HEK293T (cell line): ENCODE results near the gene KIRREL1.

ENCODE experiments used
- ARNT ChIP-seq: fragments of 450-650 bp; IDR thresholded peaks from 2 replicates; pipeline ENCODE4 v1.6.1; 2017; ENCODE audit warnings: mild to moderate bottlenecking
- BHLHE40 ChIP-seq: fragments of 450-650 bp; IDR thresholded peaks from 2 replicates; pipeline ENCODE4 v1.6.1; 2016; ENCODE audit warnings: mild to moderate bottlenecking, moderate library complexity, borderline replicate concordance
- ELF4 ChIP-seq: fragments of 450-650 bp; IDR thresholded peaks from 2 replicates; pipeline ENCODE4 v1.6.1; 2017; ENCODE audit warnings: antibody characterized with exemption
- FOXK2 ChIP-seq: fragments of 450-650 bp; IDR thresholded peaks from 2 replicates; pipeline ENCODE4 v1.6.1; 2016; ENCODE audit warnings: mild to moderate bottlenecking
- FOXM1 ChIP-seq: fragments of 450-650 bp; IDR thresholded peaks from 2 replicates; pipeline ENCODE4 v1.6.1; 2017; ENCODE audit warnings: mild to moderate bottlenecking, borderline replicate concordance
- HDGF ChIP-seq: fragments of 450-650 bp; IDR thresholded peaks from 2 replicates; pipeline ENCODE4 v1.6.1; 2017; ENCODE audit warnings: antibody characterized with exemption, borderline replicate concordance
- LEF1 ChIP-seq: fragments of 450-650 bp; IDR thresholded peaks from 2 replicates; pipeline ENCODE4 v1.6.1; 2017; ENCODE audit warnings: mild to moderate bottlenecking, borderline replicate concordance
- SP1 ChIP-seq: fragments of 450-650 bp; IDR thresholded peaks from 2 replicates; pipeline ENCODE4 v1.6.1; 2017
- SUZ12 ChIP-seq: fragments of 450-650 bp; IDR thresholded peaks from 2 replicates; pipeline ENCODE4 v1.6.1; 2016; ENCODE audit warnings: mild to moderate bottlenecking
- TARDBP ChIP-seq: fragments of 450-650 bp; IDR thresholded peaks from 2 replicates; pipeline ENCODE4 v1.6.1; 2016
- ZNF384 ChIP-seq: fragments of 450-650 bp; IDR thresholded peaks from 2 replicates; pipeline ENCODE4 v1.6.1; 2016
- TF ChIP-seq, protein P1 (sequence below): fragments of 450-650 bp; IDR thresholded peaks from 2 replicates; pipeline ENCODE4 v1.6.1; 2016

DNA sequence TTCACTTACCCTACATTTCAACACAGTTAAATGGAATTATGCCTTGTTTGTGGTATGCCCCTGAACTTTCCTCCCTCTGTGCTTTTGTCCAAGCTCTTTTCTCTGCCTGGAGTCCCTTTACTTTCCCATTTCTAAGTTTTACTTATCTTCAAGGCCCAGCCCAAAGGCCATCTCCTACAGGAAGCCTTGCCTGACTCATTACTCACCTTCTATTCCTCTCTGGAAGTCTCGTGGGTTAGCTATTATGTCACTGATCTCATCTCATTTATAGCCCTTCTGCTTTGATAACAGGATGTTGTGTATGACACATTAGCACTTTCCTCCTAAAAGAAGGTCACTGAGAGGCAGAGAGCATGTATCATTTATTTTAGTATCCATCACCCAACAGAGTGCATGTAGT lies 108.5 kb downstream of the KIRREL1 start:
- TF ChIP-seq SUZ12 (no peak), ELF4 (no peak), FOXK2 (no peak), LEF1 (no peak), ZNF384 (no peak), BHLHE40 (no peak), FOXM1 (no peak), TARDBP (no peak), ARNT (no peak), SP1 (no peak), HDGF (no peak)
- TF ChIP-seq, protein P1, sequence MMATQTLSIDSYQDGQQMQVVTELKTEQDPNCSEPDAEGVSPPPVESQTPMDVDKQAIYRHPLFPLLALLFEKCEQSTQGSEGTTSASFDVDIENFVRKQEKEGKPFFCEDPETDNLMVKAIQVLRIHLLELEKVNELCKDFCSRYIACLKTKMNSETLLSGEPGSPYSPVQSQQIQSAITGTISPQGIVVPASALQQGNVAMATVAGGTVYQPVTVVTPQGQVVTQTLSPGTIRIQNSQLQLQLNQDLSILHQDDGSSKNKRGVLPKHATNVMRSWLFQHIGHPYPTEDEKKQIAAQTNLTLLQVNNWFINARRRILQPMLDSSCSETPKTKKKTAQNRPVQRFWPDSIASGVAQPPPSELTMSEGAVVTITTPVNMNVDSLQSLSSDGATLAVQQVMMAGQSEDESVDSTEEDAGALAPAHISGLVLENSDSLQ: no peak
